Esophagus mucosa (tissue), 1 donor: ENCODE results near the gene SORT1. TPM values are rescaled to one million over a fixed set of nuclear protein-coding genes. Genes with fewer than 3 reads are reported as not detected.
"Not testable (repeated sequence)": the region's sequence is repeated elsewhere in the genome, so short reads cannot be mapped to it uniquely, and the experiment has no call there.

Source experiments
- ATAC-seq: fragments of 200-7000 bp; cut with Tn5 transposase; one replicate; pipeline ENCODE4 v1.9.1; 2020
- total RNA-seq: library from RNA; stranded (reverse); gene quantifications from one replicate; pipeline ENCODE4 v1.2.4, GENCODE V29; 2023
- donor health status: DM: yes; HTN: yes; CAD: no.

Gene SORT1
- total RNA-seq, 1 donor from 2014 or later = 60.6 TPM

DNA sequence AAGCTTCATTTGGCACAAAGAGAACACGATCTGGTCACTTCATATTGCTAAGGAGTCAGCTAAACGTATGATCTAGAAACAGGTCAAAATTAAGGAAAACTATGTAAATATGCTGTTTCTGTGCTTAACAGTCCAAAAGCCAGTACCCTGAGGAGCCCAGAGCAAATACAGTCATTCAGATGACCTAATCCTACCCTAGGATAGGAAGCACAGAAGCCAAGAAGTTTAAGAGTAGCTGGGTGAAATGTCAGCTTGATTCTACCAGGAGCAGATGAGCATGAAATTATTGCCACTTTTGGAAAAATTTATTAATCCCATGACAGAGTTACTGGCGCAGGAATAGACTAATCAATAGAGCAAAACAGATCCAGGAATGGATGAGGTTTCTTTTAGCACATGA, 18.3 kb downstream of the SORT1 start:
- ATAC-seq = no peak

DNA sequence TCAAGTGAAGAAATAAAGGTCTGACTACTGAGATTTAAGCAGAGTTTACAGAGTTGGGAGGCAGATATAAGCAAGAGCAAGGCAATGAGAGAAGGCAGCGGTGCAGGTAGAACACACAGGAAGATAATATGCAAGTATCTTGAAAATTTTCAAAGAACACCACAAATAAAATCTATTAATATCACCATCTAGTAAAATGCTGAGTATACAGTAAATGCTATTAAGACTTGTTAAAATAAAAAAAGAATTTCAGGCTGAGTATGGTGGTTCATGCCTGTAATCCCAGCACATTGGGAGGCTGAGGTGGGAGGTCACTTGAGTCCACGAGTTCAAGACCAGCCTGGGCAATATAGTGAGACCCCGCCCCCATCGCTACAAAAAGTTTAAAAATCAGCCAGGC, 20.0 kb downstream of the SORT1 start:
- no peak for ATAC-seq

DNA sequence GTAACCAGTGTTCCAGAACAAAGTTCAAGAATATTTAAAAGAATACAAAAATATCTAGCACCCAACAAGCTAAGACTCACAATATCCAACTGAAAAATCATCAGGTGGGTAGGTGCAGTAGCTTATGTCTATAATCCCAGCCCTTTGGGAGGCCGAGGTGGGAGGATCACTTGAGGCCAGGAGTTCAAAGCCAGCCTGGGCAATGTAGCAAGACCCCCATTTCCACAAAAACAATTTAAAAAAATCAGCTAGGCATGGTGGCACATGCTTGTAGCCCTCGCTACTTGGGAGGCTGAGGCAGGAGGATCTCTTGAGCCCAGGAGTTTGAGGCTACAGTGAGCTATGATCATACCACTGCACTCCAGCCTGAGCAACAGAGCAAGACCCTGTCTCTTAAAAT, 24.0 kb downstream of the SORT1 start:
- not testable (repeated sequence) for ATAC-seq

DNA sequence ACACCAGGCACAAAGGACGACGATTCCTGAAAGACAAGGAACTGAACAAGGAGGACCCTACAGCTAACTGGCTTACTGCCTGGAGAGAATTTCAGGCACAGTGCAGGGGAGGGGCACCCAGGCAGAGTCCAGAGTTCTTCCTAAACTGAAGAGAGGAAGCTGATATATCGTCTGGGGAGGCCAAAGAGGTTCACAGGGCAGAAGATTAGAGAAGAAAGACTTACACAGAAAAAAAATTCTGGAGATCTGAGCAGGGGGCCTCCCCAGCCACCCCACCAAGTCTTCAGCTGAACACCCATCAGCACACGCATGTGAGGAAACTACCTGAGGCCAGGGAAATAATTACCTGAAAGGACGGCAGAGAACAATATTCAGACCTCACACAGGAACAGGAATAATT, 24.6 kb downstream of the SORT1 start:
- ATAC-seq = no peak

DNA sequence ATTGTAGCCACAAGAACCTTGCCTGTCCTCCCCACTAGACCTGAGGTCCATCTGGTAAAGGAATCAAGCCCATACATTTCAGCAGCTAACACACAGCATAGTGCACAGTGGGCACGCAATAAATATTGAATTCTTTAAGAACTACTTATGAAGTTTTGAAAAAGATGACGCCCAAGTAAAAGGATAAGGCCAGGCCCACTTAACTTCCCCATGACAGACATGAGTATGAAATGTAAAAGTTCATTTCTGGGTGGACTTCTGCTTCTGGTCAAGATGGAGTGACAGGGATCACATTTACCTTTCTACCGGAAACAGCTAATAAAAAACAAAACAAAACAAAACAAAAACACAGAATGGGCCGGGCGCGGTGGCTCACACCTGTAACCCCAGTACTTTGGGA, 25.4 kb downstream of the SORT1 start:
- ATAC-seq = no peak

DNA sequence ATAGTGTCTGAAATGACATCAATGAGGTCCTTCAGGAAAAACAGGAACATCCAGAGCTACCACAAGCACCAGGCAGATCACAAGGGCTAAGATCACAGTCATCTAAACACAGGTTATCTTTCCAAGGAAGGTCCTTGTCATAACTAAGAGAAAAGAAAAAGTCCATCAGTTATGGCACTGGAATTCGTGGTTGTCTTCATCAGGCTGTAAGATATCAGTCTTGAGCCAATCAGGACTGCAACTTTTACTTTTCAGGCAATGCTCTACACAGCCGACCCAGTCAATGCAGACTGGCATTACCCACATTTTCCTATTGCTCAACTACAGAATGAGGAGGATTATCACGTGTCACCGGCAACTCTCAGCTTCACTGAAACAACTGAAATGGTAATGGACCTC, 26.4 kb downstream of the SORT1 start:
- ATAC-seq = peak; percentile 93

DNA sequence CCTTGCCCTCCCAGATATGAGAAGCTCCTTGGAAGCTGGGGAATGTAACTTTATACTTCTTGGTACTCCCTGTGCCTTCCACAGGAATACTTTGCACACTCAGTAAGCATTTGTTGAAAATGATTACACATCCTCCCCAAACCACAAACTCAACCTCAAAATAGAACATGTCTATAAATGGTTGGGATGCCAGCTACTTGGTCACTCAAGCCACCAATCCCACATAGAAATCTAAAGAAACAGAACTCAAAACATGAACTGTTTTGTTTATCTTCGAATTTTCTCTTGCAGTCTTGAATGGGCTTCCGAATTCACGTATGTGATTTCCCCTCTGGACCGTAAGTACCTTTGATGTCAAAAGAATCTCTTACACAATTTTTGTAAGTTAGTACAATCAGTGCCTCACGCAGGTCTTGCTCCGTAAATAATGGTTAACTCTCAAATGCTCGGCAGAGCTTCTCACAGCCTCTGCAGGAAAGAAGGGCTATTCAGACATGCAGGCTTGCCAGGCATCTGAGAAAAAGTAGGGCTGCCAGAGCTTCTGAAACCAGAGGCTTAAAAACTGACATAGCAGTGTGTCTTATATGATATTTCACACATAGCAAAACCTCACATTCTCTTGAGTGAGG, 26.9 kb downstream of the SORT1 start:
- ATAC-seq = no peak

DNA sequence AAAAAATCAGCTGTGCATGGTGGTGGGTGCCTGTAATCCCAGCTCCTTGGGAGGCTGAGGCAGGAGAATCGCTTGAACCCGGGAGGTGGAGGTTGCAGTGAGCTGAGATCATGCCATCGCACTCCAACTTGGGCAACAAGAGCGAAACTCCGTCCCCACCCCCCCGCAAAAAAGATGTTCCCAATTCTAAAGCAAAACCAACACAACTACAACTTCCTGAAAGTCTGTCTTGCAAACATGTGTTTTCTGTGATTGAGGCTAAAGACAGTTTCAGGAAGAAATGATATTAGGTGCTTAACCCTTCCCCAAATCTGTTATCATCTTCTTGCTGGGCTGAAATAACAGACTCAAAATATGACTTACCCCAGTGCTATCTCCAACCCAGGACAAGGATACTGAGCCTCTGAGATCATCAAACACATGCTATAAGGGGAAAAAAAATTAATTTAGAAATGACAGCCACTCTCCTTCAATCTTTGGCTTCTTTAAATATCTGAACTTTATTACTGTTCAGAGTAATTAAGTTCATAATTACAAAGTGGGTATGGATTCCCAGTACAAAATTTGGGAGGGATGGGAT, 28.5 kb downstream of the SORT1 start:
- no peak for ATAC-seq

DNA sequence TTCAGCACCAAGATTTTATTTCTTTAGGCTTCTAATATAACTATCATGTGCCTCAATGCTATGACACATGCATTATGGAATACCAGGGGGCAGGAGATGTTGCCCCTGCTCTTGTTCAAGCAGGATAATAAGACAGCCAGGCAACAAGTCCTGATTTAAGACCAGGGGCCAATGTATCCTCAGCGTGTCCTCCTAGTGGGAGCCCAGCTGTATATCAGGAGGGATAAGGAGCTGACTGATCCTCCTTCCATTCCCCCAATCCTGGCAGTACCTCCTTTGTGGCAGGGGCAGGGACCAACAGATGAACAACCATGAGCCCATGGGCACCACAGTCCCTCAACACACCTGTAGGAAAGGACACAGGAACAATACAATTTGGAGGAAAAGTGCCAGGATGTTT, 29.3 kb downstream of the SORT1 start:
- ATAC-seq = no peak

DNA sequence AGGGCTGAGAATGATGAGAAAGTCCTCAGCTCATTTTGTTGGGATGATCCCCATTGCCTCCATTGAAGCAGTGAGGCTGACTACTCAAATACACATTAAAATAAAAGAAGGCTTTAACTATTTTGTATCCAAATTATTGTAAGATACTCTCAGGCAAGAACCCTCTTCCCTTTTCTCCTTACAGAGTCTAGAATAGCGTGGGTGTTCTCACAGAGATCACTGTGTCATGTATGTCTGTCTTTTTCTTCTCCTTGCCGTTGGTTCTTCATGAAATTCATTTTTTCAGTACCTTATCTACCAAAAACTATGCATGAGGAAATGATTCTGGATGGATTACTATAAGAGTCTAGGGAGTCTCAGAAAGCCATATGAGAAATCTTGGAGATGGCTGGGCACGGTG, 30.1 kb downstream of the SORT1 start:
- ATAC-seq = no peak

DNA sequence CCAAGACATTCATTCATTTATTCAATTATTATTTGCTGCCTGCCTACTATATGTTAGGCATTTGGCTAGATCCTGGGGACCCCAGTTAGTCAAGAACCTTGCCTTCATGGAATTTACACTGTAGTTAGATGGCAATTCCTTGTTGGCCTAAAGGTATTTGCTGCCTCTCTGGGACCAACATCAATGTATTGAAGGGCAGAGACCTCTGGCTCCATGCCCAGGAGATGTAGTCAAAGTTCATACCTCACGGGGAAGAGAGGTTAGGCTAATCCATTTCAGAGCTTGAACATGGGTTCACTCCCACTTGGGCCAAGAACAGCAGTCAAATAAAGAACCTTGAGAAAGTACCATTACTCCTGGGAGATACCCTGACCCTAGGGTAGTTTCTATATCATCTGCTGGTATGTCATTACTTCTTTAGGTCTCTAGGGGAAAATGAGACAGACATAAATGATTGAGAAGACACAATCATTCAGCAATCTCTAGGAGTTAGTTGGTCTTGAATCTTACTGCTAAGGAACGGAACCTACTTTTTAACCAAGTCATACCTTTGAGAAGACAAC, 32.0 kb downstream of the SORT1 start:
- ATAC-seq = no peak

DNA sequence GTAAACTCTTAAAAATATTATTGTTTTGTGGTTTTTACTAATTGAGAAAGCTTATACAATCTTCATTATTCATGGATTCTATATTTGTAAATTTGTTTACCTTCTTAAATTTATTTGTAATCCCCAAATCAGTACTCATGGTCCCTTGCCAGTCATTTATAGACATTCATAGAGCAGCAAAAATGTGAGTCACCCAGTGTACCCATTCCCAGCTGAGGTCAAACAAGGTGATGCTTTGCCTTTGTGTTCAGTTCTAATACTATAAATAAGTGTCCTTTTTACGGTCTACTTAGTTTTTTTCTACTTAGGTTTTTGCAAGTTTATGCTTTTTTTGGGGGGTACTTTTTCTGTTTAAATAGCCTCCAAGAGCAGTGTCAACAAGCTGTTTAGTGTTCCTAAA, 36.1 kb downstream of the SORT1 start:
- ATAC-seq = no peak

DNA sequence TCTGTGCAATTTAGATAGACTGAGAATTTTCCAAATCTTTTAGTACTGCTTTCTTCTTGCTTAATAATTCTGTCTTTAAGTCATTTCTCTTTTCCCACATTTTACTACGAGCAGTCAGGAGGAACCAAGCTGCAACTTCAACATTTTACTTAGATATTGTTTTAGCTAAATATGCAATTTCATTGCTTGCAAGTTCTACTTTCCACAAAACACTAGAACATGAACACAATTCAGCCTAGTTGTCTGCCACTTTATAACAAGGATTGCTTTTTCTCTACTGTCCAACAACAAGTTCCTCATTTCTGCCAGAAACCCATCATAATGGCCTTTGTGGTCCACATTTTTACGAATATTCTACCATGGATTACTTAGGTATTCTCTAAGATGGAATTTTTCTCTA, 36.6 kb downstream of the SORT1 start:
- no peak for ATAC-seq

DNA sequence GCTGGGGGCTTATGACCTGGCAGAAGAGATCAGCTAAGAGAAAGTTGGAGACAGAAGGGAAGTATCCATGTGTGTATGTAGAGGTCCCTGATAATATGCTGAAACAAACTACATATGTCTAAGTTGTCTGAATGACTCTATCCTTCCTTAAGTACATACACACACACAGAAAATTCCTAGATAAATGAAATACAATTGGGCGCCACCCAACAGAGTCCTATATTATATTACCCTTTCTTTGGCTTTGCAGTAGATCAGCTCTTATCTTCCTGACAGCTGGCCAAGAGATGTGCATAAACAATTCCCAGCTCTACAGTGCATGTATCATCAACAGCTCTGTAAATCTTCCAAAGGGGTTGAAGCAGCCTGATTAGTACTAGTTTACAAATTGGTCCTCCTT, 40.1 kb downstream of the SORT1 start:
- no peak for ATAC-seq

DNA sequence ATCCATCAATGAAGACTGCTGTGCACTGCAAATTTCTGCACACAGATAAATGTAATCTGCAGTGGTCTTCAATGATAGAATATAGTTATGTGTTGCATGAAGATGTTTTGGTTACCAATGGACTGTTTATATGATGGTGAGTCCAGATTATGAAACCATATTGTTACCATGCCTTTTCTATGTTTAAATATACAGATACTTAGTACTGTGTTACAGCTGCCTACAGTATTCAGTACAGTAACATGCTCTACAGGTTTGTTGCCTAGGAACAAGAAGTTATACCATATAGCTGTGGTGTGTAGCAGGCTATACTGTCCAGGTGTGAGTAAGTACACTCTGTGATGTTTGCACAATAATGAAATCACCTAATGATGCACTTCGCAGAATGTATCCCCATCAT, 40.8 kb downstream of the SORT1 start:
- peak; percentile 62 for ATAC-seq

DNA sequence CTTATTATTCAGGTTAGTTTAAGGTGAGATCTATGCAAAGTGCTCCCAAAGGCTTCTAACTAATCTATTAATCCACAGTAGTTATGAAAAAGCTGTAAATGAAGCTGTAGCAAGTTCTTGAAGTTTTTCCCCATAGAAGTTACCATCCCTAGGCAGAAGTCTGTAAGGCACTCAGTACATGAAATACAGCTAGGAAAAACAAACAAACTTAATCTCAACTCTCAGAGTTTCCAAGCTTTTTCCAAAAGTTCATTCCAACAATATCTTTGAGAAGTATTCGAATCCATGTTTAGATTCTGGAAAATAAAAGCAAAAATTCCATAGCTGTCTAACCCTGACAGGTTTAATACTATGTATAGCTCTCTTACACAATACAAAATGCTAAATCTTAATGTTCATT, 41.2 kb downstream of the SORT1 start:
- no peak for ATAC-seq

DNA sequence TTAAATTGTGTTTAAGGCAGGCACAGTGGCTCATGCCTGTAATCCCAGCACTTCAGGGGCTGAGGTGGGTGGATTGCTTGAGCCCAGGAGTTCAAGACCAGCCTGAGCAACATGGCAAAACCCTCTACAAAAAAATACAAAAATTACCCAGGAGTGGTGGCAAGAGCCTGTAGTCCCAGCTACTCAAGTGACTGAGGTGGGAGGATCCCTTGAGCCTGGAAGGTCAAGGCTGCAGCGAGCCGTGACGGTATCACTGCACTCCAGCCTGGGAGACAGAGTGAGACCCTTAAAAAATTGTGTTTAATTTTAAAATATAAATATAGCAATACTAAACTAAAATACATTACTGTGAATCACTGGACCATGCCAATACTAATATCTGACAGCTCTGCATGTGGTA, 42.8 kb downstream of the SORT1 start:
- ATAC-seq = no peak

DNA sequence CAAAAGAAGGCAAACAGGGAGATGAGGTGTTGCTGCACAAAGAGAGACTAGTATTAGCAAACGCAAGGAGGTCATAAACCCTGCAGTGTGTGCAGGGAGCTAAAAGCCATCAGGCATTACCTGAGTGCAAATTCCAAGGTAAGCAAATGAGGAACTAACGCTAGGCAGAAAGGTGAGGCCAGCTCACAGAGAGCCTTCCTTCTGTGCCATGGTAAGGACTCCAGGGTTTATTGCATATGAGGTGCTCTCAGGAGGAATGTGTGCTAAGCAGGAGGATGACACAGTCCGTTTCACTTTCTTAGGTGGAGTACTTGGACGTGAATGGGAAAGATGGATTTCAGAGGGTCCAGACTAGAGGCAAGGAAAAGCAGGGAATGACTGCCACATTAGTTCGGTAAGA, 46.3 kb downstream of the SORT1 start:
- peak; percentile 20 for ATAC-seq

DNA sequence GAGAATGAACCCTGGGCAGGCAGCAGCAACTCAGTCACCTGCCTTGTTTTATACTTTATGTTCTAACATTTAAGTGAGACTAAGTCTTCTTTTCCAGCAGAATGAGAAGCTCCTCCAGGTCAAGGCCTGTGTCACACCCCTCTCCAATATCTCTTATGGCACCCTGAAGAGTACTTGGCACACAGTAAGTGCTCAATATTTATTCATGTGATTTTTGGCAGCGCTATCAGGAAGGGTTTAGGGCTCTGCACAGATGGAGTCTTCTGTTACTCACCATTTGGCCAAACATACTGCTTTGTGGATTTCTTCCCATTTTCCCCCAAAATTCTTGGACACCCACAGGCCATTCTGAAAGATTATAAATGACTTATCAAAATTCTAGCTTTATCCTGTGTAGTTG, 47.1 kb downstream of the SORT1 start:
- ATAC-seq = no peak

DNA sequence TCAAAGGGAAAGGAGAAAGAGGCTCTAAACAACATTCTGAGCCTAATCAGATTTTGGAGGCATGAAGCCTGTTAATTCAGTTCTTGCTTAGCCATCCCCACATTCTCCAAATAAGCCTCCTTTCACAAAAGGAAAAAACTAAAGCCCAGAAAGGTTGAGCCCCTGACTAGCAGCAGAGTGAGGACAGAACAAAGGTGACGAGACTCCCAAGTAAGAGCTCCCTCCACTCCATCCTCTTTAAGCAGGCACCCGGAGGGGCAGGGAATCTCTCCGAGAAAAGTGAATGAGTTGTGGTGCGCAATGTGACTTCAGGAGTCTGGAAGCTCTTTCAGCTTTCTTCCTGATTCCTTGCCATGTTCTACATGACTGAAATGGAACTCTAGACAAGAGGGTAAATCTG, 47.5 kb downstream of the SORT1 start:
- no peak for ATAC-seq

DNA sequence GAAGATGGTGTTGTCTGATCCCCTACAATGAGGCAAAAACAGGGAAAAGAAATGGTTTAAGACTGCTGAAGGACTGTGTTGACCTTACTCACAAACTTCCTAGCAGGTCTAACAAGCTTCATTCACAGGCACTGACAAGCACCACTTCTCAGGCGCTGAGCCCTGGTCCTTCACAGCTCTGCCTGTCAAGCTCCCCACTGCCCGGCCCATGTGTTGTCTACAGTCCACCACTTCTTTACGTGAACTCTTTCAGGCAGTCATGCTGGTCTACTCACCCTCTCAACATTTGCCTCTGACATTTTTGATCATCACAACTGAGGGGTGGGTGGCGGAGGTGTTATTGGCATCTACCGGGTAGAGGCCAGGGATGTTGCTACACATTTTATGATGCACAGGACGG, 50.2 kb downstream of the SORT1 start:
- no peak for ATAC-seq

DNA sequence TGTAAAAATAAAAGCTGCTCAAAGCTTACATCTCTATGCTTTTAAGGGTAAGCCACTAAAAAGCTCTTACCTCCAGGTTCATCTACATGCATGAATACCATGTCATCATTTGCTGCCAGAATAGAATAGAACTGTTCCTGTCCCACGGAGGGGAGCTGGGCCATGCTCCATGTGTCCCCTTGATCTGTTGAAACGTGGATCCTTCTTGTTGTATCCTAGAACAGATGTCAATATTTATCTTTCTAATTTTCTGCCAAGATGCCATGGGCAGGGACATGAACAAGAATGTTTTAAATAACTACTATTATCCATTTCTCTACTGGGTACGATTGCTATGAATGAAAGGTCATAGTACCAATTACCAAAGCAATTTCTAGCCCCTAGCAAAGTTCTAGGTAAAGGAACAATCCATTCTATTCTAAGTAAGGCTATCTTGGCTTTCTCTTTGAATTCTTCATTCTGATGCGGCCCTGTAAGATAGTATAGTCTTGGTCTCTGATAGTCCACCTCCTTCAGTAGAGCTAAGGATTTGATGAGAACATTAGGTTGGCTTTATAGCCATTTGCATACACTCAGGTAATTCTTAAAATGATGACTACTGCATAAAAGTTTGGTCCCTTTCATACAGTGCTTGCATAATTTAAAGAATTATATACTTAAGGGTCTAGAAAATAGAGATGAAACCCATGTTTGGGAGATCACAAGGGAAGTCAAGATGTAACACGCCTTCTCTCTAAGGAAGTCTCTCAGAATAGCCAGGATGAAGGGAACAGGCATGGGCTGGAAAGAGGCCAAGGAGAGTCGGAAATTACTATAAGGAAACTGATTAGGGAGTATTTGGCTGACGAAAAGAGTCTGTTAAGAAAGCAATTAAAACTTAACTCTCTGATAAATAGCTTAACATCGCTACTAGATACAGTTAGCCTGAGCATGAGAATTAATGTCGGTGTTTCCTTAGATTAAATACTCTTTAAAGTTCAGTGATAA, 55.5 kb downstream of the SORT1 start:
- no peak for ATAC-seq

DNA sequence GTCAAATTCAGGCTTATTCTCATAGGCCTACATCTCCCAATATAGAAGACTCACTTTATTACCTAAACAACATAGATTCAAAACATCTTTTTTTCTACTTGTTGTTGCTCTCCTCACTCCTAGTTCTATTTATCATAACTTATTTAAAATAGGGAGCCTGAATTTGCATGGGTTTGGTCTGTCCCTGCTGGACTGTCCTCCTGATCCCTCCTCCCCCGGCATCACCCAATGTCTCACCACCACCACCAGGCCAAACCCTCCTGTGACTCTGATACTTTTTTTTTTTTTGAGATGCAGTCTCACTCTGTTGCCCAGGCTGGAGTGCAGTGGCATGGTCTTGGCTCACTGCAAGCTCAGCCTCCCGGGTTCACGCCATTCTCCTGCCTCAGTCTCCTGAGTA, 59.1 kb downstream of the SORT1 start:
- ATAC-seq = no peak

DNA sequence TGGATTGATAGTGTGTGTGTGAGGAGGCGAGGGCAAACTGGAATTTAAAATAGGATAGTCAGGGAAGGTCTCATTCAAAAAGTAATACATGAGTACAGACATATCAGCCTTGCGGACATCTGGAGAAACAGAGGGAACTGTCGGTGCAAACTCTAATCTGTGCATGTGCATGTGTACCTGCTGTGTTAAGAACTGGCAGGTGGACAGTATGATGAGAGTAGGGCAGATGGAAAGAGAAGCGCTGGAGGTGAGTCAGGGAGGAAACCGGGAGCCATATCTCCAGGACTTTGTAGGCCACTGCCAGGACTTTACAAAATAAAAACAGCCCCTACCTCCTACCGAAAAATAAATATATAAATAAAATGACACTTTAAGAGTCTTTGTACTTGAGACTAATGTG, 59.6 kb downstream of the SORT1 start:
- ATAC-seq = no peak
